HUES64 (cell line): ENCODE results near the gene SECISBP2.

ENCODE experiments used
- H3K27ac ChIP-seq: 2 replicates; pipeline ENCODE4 v1.7.0; 2013; ENCODE audit warnings: low read depth, low read length, inconsistent platforms
- H3K27me3 ChIP-seq: 2 replicates; pipeline ENCODE4 v1.6.1; 2013; ENCODE audit warnings: mild to moderate bottlenecking, low read length; ENCODE audit not compliant: insufficient read depth
- H3K36me3 ChIP-seq: 2 replicates; pipeline ENCODE4 v1.6.1; 2013; ENCODE audit warnings: mild to moderate bottlenecking, low read length; ENCODE audit not compliant: insufficient read depth
- H3K4me1 ChIP-seq: 2 replicates; pipeline ENCODE4 v1.6.1; 2013; ENCODE audit warnings: mild to moderate bottlenecking, low read length, moderate library complexity; ENCODE audit not compliant: insufficient read depth
- H3K4me3 ChIP-seq: 2 replicates; pipeline ENCODE4 v1.5.1; 2013; ENCODE audit warnings: mild to moderate bottlenecking, low read length, moderate library complexity
- H3K9ac ChIP-seq: 2 replicates; pipeline ENCODE4 v1.6.1; 2013; ENCODE audit warnings: mild to moderate bottlenecking, low read depth, low read length
- H3K9me3 ChIP-seq: 2 replicates; pipeline ENCODE4 v1.6.1; 2013; ENCODE audit warnings: low read depth, low read length; ENCODE audit not compliant: insufficient read depth
- WGBS: fragments of 150-250, 120-280 bp; methylation state at CpG from one replicate; pipeline ENCODE4 v1.1.7; 2013; ENCODE audit warnings: missing lambda C conversion rate; 5-methylcytosine and 5-hydroxymethylcytosine counted together

The SECISBP2 gene

DNA sequence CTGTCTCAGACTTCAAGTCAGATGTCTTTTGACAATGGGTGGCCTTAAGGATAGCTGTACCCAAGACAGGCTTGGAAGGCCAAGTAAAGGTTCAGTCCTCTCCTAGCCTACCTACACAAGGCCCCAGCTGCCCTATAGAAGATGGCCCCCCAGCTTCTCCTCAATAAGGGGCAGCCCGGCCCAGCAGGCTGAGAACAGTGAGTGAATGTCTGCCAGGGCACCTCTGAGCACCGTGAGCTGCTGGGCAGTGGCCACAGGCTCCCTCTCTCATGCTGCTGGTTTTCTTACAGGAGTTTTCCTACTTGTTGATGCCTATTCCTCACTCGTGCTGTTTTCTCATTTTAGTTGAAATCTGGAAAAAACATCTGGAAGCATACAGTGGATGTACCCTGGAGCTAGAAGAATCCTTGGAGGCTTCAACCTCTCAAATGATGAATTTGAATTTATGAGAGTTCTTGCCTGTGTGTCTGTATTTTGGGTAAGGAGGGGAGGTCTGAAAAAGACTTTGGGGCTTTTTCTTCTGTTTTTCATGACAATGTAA, 40.1 kb downstream of the SECISBP2 start:
- H3K9ac ChIP-seq, result no peak overlapping the region
- H3K27me3 ChIP-seq, result no peaks in the 10 kb centered on the region
- H3K4me3 ChIP-seq, result no peak overlapping the region
- H3K36me3 ChIP-seq, result peaks cover 93% of the 10 kb centered on the region
- no peaks in the 10 kb centered on the region for H3K4me1 ChIP-seq
- no peaks in the 10 kb centered on the region for H3K9me3 ChIP-seq
- 93% methylated on average over 3 of the region's 3 CpGs for WGBS
- no peak overlapping the region for H3K27ac ChIP-seq

DNA sequence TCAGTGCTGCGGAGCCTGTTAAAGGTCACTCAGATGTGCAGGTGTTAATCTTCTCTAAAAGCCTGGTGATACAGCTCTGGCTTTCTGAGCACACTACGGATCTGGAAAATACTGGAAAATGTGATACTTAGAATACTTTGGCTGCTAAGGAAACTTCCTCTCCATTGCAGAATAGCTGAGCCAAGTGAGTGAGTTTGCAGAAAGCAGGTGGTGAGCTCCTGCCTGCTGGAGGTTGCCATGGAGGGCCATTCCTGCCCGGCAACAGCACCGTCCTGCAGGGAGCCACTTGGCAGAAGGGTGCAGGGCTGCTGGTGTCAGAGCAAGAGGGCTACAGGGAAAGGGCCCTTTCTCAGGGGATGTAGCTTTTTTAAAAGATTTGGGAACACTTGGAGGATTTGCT, 40.7 kb downstream of the SECISBP2 start:
- no peak overlapping the region for H3K27ac ChIP-seq
- H3K9ac ChIP-seq, result no peak overlapping the region
- no peaks in the 10 kb centered on the region for H3K4me1 ChIP-seq
- 90% methylated on average over 4 of the region's 4 CpGs for WGBS
- H3K4me3 ChIP-seq, result no peak overlapping the region
- H3K36me3 ChIP-seq, result peaks cover 88% of the 10 kb centered on the region
- H3K27me3 ChIP-seq, result no peaks in the 10 kb centered on the region
- H3K9me3 ChIP-seq, result no peaks in the 10 kb centered on the region

DNA sequence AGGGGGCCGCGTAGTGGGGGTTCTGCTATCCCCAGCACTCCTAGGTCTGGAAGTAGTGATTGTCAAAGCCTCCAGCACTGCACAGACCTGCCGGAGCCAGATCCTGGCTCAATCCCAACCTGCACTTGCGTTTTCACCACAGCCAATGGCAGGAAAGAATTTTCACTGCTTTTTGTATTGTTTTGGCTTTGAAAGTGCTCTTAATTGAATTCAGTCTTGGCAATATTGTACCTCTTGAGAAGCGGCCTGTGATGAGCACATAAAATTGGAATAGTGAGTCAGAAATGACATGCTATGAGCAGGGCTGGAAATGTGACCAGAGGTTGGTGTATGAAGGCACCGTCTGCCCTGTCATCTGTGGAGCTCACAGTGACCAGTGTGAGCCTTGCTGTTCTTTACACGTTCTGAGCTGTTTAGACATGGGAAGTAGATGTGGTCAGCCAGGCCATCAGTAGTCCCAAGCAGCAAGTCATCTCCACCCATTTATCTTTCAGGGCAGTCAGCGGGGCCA, 41.5 kb downstream of the SECISBP2 start:
- H3K4me3 ChIP-seq, result no peak overlapping the region

DNA sequence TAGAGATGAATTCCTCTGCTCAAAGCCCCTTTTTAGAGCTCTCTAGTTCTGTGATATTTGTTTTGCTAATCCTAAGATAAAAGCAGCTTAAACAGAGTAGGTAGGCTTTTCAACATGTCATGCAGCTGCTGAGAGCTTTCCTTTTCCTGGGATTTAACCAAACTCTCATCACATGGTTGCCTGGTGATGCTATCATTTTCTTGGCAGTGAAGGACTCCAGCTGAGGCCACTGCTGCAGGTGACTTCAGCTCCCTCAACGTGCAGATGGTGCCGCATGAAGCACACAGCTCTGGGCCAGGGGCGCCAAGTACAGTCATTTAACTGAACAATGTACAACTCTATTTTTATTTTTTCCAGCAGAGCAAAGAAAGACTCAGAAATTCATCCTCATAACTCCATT, 42.2 kb downstream of the SECISBP2 start:
- WGBS, result 92% methylated on average over 3 of the region's 3 CpGs
- no peaks in the 10 kb centered on the region for H3K27me3 ChIP-seq
- no peaks in the 10 kb centered on the region for H3K9me3 ChIP-seq
- H3K36me3 ChIP-seq, result peaks cover 73% of the 10 kb centered on the region
- H3K4me1 ChIP-seq, result no peaks in the 10 kb centered on the region
- H3K4me3 ChIP-seq, result no peak overlapping the region
- H3K27ac ChIP-seq, result no peak overlapping the region
- H3K9ac ChIP-seq, result no peak overlapping the region

More for the DNA sequence above, 41.5 kb downstream of the SECISBP2 start:
- Histone ChIP-seq H3K36me3 (peaks cover 80% of the 10 kb centered on the region), H3K9ac (no peak overlapping the region), H3K9me3 (no peaks in the 10 kb centered on the region), H3K4me1 (no peaks in the 10 kb centered on the region), H3K27ac (no peak overlapping the region), H3K27me3 (no peaks in the 10 kb centered on the region)
- WGBS, result 98% methylated on average over 7 of the region's 8 CpGs

DNA sequence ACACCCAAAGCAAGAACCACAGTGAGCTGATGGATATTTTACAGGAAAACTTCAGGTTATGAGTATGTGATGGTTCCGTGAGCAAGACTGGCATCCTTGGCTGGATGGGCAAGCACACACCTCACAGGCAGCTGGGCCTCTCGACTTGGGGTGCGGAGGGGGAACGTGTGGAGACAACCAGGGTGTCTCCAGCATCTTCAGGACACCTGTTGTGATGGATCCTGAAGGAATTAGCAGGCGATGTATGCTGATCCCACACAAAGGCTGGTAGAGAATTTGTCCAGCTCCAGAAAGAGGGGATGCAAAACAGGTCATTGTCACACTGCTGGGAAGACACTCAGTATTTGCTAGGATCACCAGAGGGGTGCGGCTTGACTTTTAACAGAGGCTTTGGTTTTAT, 42.7 kb downstream of the SECISBP2 start:
- H3K9ac ChIP-seq, result no peak overlapping the region
- no peak overlapping the region for H3K4me3 ChIP-seq
- WGBS, result 97% methylated on average over 6 of the region's 6 CpGs
- no peaks in the 10 kb centered on the region for H3K27me3 ChIP-seq
- peaks cover 67% of the 10 kb centered on the region for H3K36me3 ChIP-seq
- H3K27ac ChIP-seq, result no peak overlapping the region
- no peaks in the 10 kb centered on the region for H3K4me1 ChIP-seq
- H3K9me3 ChIP-seq, result no peaks in the 10 kb centered on the region

DNA sequence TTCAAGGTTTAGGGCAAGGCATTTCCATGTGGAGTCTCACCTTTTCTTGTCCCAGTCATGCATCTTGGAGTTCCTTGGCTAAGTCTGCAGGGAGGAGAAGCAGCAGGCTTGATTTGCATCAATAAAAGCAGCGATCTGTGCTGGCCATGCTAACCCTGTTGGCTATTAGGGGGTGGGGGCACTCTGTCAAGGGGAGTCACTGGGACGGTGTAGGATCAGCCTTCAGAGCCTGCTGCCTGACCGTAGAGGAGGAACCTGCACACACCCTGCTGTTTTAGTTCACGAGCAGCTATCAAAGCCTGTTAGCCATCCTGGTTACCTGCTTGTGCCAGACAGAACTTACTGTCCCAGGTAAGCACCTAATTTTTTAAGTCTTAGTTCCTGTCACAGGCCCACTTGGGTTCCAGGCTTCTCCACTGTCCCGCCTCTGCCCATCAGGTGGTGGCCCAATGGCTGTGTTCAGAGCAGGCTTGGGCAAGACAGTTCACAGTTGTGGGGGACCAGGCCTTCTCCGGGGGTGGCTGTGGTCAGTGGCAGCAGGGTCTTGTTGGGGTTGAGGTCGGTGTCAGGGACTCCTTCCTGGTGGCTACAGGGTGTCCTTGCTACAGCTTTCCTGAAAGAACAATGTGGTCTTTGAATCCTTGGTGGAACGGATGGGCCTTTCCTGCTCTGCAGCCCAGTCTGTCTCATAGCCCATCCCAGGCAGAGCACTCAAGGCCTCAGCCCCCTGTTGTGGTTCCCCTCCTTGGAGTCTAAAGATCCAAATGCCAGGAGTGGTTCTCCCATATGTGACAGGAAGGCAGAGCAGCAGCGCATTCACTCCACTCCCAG, 43.7 kb downstream of the SECISBP2 start:
- no peak overlapping the region for H3K27ac ChIP-seq
- WGBS, result 92% methylated on average over 9 of the region's 9 CpGs

DNA sequence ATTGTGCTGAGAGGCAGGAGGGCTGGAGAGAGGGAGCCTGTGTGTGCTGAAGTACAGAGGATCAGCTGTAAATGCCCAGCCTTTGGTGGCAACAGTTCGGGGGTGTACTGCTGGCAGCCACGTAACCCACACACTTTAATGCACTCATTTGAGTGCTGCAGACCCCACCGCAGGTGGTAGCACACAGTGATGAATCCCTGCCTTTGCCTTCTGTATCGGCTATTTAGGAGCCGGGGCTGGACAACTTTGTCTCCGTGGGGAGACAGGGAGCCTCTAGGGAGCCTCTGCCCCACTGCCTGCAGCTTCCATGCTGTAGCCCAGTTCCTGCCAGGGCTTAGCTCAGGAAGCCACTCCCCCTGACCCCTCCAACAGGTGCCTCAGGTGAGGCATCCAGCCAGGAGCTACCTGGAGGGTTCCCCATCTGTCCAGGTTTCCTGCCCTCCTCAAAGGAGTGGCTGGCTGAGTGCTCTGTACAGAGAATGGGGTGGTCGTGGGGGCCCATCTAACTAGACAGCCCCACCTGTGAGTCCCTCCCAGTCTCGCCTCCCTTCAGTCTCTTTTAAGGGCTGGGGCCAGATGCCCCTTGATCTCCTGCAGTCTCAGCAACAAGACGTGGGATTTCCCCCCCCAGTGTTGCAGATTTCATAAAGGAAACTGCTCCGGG, 44.5 kb downstream of the SECISBP2 start:
- H3K9ac ChIP-seq, result no peak overlapping the region
- 94% methylated on average over 10 of the region's 10 CpGs for WGBS
- H3K27ac ChIP-seq, result no peak overlapping the region
- H3K27me3 ChIP-seq, result no peaks in the 10 kb centered on the region
- no peak overlapping the region for H3K4me3 ChIP-seq
- H3K9me3 ChIP-seq, result no peaks in the 10 kb centered on the region
- H3K4me1 ChIP-seq, result no peaks in the 10 kb centered on the region
- peaks cover 50% of the 10 kb centered on the region for H3K36me3 ChIP-seq

More for the DNA sequence above, 43.7 kb downstream of the SECISBP2 start:
- Histone ChIP-seq H3K4me3 (no peak overlapping the region), H3K9ac (no peak overlapping the region), H3K4me1 (no peaks in the 10 kb centered on the region), H3K9me3 (no peaks in the 10 kb centered on the region), H3K27me3 (no peaks in the 10 kb centered on the region), H3K36me3 (peaks cover 57% of the 10 kb centered on the region)

DNA sequence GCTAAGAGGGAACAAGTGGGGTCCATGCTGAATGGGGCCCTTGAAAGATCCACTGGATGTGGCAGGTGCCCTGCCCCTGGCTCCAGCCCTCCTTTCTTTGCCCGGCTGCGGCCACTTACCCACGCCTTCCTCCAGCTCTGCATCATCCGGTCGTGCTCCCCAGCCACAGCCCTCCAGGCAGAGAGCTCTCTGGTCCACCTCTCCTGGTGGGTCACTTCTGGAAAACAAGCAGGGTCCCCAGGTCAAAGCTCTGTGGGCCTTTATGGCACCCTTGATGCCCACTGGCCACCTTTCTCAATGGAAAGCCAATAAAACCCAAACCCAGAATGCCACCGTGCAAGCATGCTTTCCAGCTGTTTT, 45.0 kb downstream of the SECISBP2 start:
- Histone ChIP-seq H3K4me3 (no peak overlapping the region), H3K27me3 (no peaks in the 10 kb centered on the region), H3K9ac (no peak overlapping the region), H3K9me3 (no peaks in the 10 kb centered on the region), H3K36me3 (peaks cover 45% of the 10 kb centered on the region), H3K4me1 (no peaks in the 10 kb centered on the region), H3K27ac (no peak overlapping the region)
- 90% methylated on average over 6 of the region's 6 CpGs for WGBS

DNA sequence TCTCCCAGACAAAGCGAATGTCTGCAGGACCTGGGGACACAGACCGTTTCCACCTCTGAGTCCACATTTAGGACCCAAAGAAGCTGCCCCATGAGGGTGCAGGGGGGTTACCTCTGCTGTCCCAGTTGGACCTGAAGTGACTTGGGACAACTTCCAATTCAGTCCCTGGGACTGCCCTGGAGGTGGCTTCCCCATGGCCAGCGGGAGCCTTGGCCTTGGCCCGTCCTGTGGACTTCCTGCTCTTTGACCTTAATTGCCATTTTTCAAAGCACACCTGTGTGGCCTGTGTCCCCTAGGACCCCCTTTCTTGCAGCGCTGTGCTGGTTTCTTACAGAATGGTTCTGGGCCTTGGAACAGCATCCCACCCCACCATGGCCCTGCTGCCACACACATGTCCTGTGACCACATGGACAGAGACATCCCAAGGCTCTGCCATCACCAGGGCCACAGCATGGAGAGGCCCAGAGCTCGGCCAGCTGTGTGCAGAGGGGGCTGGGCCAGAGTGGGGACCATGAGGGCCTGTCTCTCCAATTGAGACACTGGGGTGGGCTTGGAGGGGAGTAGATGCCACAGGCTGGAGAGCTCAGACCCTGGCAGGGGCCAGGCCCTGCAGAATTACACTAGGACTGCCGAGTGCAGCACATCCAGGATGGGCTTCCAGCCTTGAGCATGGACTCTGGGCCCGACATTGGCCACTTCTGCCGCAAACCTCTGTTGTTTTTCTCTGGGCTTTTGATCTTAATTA, 45.8 kb downstream of the SECISBP2 start:
- WGBS, result 93% methylated on average over 9 of the region's 9 CpGs
- no peaks in the 10 kb centered on the region for H3K9me3 ChIP-seq
- H3K27me3 ChIP-seq, result no peaks in the 10 kb centered on the region
- H3K4me1 ChIP-seq, result no peaks in the 10 kb centered on the region
- H3K27ac ChIP-seq, result no peak overlapping the region
- H3K4me3 ChIP-seq, result no peak overlapping the region
- no peak overlapping the region for H3K9ac ChIP-seq
- H3K36me3 ChIP-seq, result peaks cover 37% of the 10 kb centered on the region

DNA sequence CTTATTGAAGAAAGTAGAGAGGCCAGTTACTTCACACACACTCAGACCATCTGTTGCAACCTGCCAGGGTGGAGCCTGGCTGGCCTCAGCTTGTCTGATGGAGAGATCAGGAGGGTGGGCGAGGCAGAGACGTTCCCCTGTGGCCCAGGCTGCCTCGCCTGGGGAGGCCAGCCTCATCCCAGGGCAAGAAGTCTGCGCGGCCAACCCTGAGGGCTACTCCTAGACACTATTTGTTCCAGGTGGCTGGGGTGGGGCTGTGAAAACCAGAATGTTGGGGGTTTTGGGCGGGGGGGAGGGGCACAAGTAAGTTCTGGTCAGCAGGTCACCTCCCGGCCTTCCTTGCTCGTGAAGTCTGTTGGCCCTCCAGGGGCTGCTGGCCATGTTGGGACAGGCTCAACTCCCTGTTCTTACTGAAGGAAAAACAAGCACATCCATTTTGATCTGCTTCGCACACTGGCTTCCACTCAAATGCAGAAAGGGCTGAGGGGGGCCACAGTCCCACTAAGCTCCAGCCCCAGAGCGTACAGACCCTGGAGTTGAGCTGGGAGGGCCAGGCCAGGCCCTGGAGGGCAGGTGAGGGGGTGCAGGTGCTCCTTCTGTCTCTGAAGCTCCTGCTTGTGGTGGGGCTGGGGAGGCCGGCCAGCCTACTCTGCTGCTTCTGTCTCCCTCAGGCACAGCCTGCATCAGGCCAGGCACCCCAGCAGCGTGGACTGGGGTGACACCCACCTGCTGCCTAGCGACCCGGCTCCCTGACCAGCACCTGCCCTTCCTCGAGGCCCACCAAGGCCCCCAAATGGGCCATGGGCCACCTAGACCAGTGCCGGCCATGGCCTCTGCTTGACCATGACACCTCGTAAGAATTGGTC, 46.6 kb downstream of the SECISBP2 start:
- H3K27me3 ChIP-seq, result no peaks in the 10 kb centered on the region

More for the DNA sequence above, 46.6 kb downstream of the SECISBP2 start:
- Histone ChIP-seq H3K9ac (no peak overlapping the region), H3K4me3 (no peak overlapping the region), H3K36me3 (peaks cover 29% of the 10 kb centered on the region), H3K9me3 (no peaks in the 10 kb centered on the region), H3K4me1 (no peaks in the 10 kb centered on the region), H3K27ac (no peak overlapping the region)
- 94% methylated on average over 17 of the region's 17 CpGs for WGBS
